SK-N-SH (cell line): ENCODE data around the gene PHC2. TPM values are rescaled to one million over a fixed set of nuclear protein-coding genes. Genes with fewer than 3 reads are reported as not detected.

Experiments
- CTCF ChIA-PET: fragments of 300-600, 350-600 bp; formaldehyde crosslinking; extraction: SDS; loops from one replicate; lab custom pipeline; 2021; lab: Yijun Ruan, JAX
- POLR2A ChIA-PET: fragments of 350-600 bp; sonication (Branson Sonifier 250); formaldehyde crosslinking; extraction: SDS; loops from one replicate; lab custom pipeline; 2020; ENCODE audit warnings: antibody characterized with exemption, inconsistent platforms; lab: Yijun Ruan, JAX
- DNase-seq: peaks from one replicate; pipeline ENCODE4 v3.0.0; 2012
- H2AFZ ChIP-seq: fragments of 200-600 bp; sonication (generic); 2 replicates; pipeline ENCODE4 v1.8.1; 2016; ENCODE audit warnings: antibody characterized with exemption, mild to moderate bottlenecking, low read depth
- H3F3A ChIP-seq: fragments of 200-600 bp; sonication (generic); replicated peaks from 2 replicates; pipeline ENCODE3; 2016; ENCODE audit warnings: antibody characterized with exemption, mild to moderate bottlenecking; ENCODE audit not compliant: insufficient read depth
- H3K27ac ChIP-seq, 2 experiments: fragments of 200-500 bp in 1 of 2; fragments of 200-600 bp in 1 of 2; sonication (Bioruptor generic) in 1 of 2; sonication (generic), shearing (Covaris generic) in 1 of 2; 2 replicates each; pipeline versions ENCODE4 v1.5.1 to v1.6.1; 2014 to 2016; ENCODE audit warnings: low read depth in 2 of 2, inconsistent platforms in 1 of 2, low read length in 1 of 2, mild to moderate bottlenecking in 1 of 2, mixed read lengths in 1 of 2
- H3K27me3 ChIP-seq: fragments of 200-600 bp; sonication (generic), shearing (Covaris generic); 2 replicates; pipeline ENCODE4 v1.6.1; 2016; ENCODE audit warnings: mixed run types; ENCODE audit not compliant: insufficient read depth
- H3K36me3 ChIP-seq, 2 experiments: fragments of 200-500 bp in 1 of 2; fragments of 200-600 bp in 1 of 2; sonication (Bioruptor generic) in 1 of 2; sonication (generic) in 1 of 2; replicated peaks in 1 of 2; 2 replicates each; pipeline versions ENCODE3 to v1.5.1; 2014 to 2016; ENCODE audit warnings: low read length in 1 of 2, mild to moderate bottlenecking in 1 of 2; ENCODE audit not compliant: insufficient read depth in 2 of 2, control insufficient read depth in 1 of 2
- H3K4me1 ChIP-seq, 2 experiments: fragments of 200-500 bp in 1 of 2; fragments of 200-600 bp in 1 of 2; sonication (Bioruptor generic) in 1 of 2; sonication (generic), shearing (Covaris generic) in 1 of 2; 2 replicates each; pipeline versions ENCODE4 v1.5.1 to v1.6.1; 2014 to 2016; ENCODE audit warnings: low read depth in 1 of 2, low read length in 1 of 2, mixed run types in 1 of 2; ENCODE audit not compliant: insufficient read depth in 2 of 2, control insufficient read depth in 1 of 2
- H3K4me2 ChIP-seq: fragments of 200-600 bp; sonication (generic), shearing (Covaris generic); 2 replicates; pipeline ENCODE4 v1.6.1; 2017; ENCODE audit warnings: mixed run types
- H3K4me3 ChIP-seq, 2 experiments: fragments of 200-500 bp in 1 of 2; fragments of 200-600 bp in 1 of 2; sonication (Bioruptor generic) in 1 of 2; sonication (generic), shearing (Covaris generic) in 1 of 2; 2 replicates each; pipeline versions ENCODE4 v1.5.1 to v1.8.1; 2014 to 2016; ENCODE audit warnings: low read depth in 2 of 2, inconsistent platforms in 1 of 2, low read length in 1 of 2, mild to moderate bottlenecking in 1 of 2, mixed read lengths in 1 of 2, moderate library complexity in 1 of 2
- H3K79me2 ChIP-seq: fragments of 200-600 bp; sonication (generic); 2 replicates; pipeline ENCODE4 v1.8.1; 2017; ENCODE audit warnings: mild to moderate bottlenecking; ENCODE audit not compliant: insufficient read depth
- H3K9ac ChIP-seq: fragments of 200-600 bp; sonication (generic); 2 replicates; pipeline ENCODE4 v1.6.1; 2017; ENCODE audit warnings: mixed run types
- H3K9me2 ChIP-seq: fragments of 200-600 bp; sonication (generic); 2 replicates; pipeline ENCODE4 v1.6.1; 2017; ENCODE audit warnings: mixed run types
- H3K9me3 ChIP-seq: fragments of 200-600 bp; sonication (generic); 2 replicates; pipeline ENCODE4 v1.6.1; 2017; ENCODE audit warnings: mixed run types, mild to moderate bottlenecking, moderate library complexity
- H4K20me1 ChIP-seq: fragments of 200-600 bp; sonication (generic); 2 replicates; pipeline ENCODE4 v1.6.1; 2017; ENCODE audit warnings: mild to moderate bottlenecking, mixed run types; ENCODE audit not compliant: insufficient read depth
- CHD2 ChIP-seq: fragments of 150-350 bp; IDR thresholded peaks from 2 replicates; pipeline ENCODE4 v1.6.1; 2018; ENCODE audit warnings: low read length; ENCODE audit not compliant: partially characterized antibody
- ELF1 ChIP-seq: IDR thresholded peaks from 2 replicates; pipeline ENCODE4 v1.4.0; 2012
- EP300 ChIP-seq, 2 experiments: IDR thresholded peaks; 2 replicates each; pipeline versions ENCODE4 v1.4.0 to v1.6.1; 2012; ENCODE audit warnings: borderline replicate concordance in 1 of 2, low read depth in 1 of 2, low read length in 1 of 2
- EZH2phosphoT487 ChIP-seq: fragments of 200-600 bp; sonication (generic); IDR thresholded peaks from 2 replicates; pipeline ENCODE4 v1.6.1; 2017; ENCODE audit warnings: low read depth, mixed run types, mild to moderate bottlenecking, antibody characterized with exemption, moderate library complexity, borderline replicate concordance
- FOXM1 ChIP-seq: IDR thresholded peaks from 2 replicates; pipeline ENCODE4 v1.4.0; 2012; ENCODE audit warnings: low read depth, mild to moderate bottlenecking
- GATA2 ChIP-seq: sonication (generic); formaldehyde crosslinking; IDR thresholded peaks from 2 replicates; pipeline ENCODE4 v1.5.0; 2020; ENCODE audit warnings: mild to moderate bottlenecking, missing genetic modification reagents
- JUND ChIP-seq: IDR thresholded peaks from 2 replicates; pipeline ENCODE4 v1.4.0; 2012
- MEF2A ChIP-seq: IDR thresholded peaks from 2 replicates; pipeline ENCODE4 v1.4.0; 2012; ENCODE audit warnings: low read depth, borderline replicate concordance
- NFIC ChIP-seq: IDR thresholded peaks from 2 replicates; pipeline ENCODE4 v1.4.0; 2012; ENCODE audit warnings: borderline replicate concordance
- POLR2AphosphoS5 ChIP-seq: IDR thresholded peaks from 2 replicates; pipeline ENCODE4 v1.6.1; 2012; ENCODE audit warnings: low read depth, low read length
- RAD21 ChIP-seq: IDR thresholded peaks from 2 replicates; pipeline ENCODE4 v1.6.1; 2012; ENCODE audit warnings: mild to moderate bottlenecking, low read length
- RCOR1 ChIP-seq: fragments of 150-350 bp; IDR thresholded peaks from 2 replicates; pipeline ENCODE4 v1.6.1; 2017; ENCODE audit warnings: antibody characterized with exemption, low read length
- TCF12 ChIP-seq: IDR thresholded peaks from 2 replicates; pipeline ENCODE4 v1.4.0; 2012
- USF1 ChIP-seq: IDR thresholded peaks from 2 replicates; pipeline ENCODE4 v1.4.0; 2012; ENCODE audit warnings: low read depth, borderline replicate concordance
- WGBS: methylation state at CpG from one replicate; pipeline ENCODE4 v1.1.6; 2017; ENCODE audit warnings: low lambda C conversion rate; 5-methylcytosine and 5-hydroxymethylcytosine counted together
- polyA plus RNA-seq, 3 experiments: library from polyadenylated mRNA; depleted of rRNA; stranded (reverse); fragments of >200 nt; gene quantifications; 2 replicates each; pipeline ENCODE4 v1.2.3, GENCODE V29; 2012
- TF ChIP-seq, protein P1 (sequence below): fragments of 150-350 bp; IDR thresholded peaks from 2 replicates; pipeline ENCODE4 v1.6.1; 2016; ENCODE audit warnings: mild to moderate bottlenecking, low read depth, low read length
- TF ChIP-seq, protein P2 (sequence below): fragments of 200-600 bp; sonication (generic); IDR thresholded peaks from 2 replicates; pipeline ENCODE4 v1.6.1; 2017; ENCODE audit warnings: antibody characterized with exemption, mild to moderate bottlenecking, moderate library complexity
- TF ChIP-seq, protein P3 (sequence below): IDR thresholded peaks from 2 replicates; pipeline ENCODE4 v1.6.1; 2012; ENCODE audit warnings: mild to moderate bottlenecking, low read depth, low read length, moderate library complexity

PHC2 gene
- polyA plus RNA-seq, 1 of the 3 experiments (the other 2 are of a cell fraction) = 98.7 TPM

- 82% methylated on average over 4 of the region's 4 CpGs for WGBS
- Histone ChIP-seq H3K36me3 (peaks cover 26 to 49% of the 10 kb centered on the region in 2 experiments), H3K79me2 (no peaks in the 10 kb centered on the region), H3K9me3 (no peaks in the 10 kb centered on the region), H2AFZ (no peak overlapping the region), H3K27ac (no peak overlapping the region), H3F3A (no peaks in the 10 kb centered on the region), H3K9me2 (no peaks in the 10 kb centered on the region), H3K4me1 (peaks cover 0 to 15% of the 10 kb centered on the region in 2 experiments; a peak in 3 of 4 replicates), H3K27me3 (no peaks in the 10 kb centered on the region), H4K20me1 (no peaks in the 10 kb centered on the region), H3K4me3 (no peak overlapping the region), H3K4me2 (no peak overlapping the region), H3K9ac (no peak overlapping the region)
- ChIA-PET CTCF (interaction anchor here (0.9 kb wide), 1 partner anchor 113 kb away, joined by 3 read pairs; no protein-coding TSS in a partner anchor), POLR2A (no interaction called here)
- TF ChIP-seq, protein P1, sequence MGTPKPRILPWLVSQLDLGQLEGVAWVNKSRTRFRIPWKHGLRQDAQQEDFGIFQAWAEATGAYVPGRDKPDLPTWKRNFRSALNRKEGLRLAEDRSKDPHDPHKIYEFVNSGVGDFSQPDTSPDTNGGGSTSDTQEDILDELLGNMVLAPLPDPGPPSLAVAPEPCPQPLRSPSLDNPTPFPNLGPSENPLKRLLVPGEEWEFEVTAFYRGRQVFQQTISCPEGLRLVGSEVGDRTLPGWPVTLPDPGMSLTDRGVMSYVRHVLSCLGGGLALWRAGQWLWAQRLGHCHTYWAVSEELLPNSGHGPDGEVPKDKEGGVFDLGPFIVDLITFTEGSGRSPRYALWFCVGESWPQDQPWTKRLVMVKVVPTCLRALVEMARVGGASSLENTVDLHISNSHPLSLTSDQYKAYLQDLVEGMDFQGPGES = no peak
- no peak for TF ChIP-seq USF1
- TF ChIP-seq TCF12 = no peak
- no peak for TF ChIP-seq RAD21
- TF ChIP-seq, protein P2, sequence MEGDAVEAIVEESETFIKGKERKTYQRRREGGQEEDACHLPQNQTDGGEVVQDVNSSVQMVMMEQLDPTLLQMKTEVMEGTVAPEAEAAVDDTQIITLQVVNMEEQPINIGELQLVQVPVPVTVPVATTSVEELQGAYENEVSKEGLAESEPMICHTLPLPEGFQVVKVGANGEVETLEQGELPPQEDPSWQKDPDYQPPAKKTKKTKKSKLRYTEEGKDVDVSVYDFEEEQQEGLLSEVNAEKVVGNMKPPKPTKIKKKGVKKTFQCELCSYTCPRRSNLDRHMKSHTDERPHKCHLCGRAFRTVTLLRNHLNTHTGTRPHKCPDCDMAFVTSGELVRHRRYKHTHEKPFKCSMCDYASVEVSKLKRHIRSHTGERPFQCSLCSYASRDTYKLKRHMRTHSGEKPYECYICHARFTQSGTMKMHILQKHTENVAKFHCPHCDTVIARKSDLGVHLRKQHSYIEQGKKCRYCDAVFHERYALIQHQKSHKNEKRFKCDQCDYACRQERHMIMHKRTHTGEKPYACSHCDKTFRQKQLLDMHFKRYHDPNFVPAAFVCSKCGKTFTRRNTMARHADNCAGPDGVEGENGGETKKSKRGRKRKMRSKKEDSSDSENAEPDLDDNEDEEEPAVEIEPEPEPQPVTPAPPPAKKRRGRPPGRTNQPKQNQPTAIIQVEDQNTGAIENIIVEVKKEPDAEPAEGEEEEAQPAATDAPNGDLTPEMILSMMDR = no peak
- TF ChIP-seq CHD2 = no peak
- DNase-seq = no peak
Measured at GRCh38 chr1:33358114-33358794, 72.6 kb downstream of the PHC2 start.

DNA sequence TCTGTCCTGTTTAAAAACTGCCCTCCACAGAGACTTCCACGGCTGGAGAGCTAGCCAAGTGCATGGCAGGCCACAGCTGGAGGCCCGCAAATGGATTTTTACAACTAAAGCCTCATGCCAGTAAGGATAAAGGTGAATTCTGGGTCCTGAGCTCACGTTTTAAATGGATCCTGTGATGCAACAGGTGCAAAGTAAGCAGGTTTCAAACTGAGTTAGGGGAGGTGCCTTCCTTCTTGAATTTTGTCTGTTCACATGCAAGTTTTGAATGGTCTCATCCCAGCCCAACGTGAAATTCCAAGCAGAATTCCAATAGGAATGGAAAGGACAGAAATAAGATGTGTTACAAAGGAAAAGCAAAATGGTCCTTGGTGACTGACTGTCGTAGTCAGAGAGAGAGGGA is 73.8 kb downstream of the PHC2 start:
- Histone ChIP-seq H3K4me2 (no peak overlapping the region), H3K9me3 (no peaks in the 10 kb centered on the region), H3K4me1 (peaks cover 0 to 5% of the 10 kb centered on the region in 2 experiments; a peak in 1 of 4 replicates), H4K20me1 (no peaks in the 10 kb centered on the region), H3K27me3 (no peaks in the 10 kb centered on the region), H3K9me2 (no peaks in the 10 kb centered on the region), H3K79me2 (no peaks in the 10 kb centered on the region), H3F3A (no peaks in the 10 kb centered on the region), H3K9ac (no peak overlapping the region), H3K4me3 (no peak overlapping the region), H3K36me3 (peaks cover 26 to 46% of the 10 kb centered on the region in 2 experiments), H3K27ac (no peak overlapping the region), H2AFZ (no peak overlapping the region)
- CTCF ChIA-PET = no interaction called here
- no peak for DNase-seq
- WGBS = 96% methylated on average over 5 of the region's 5 CpGs
- POLR2A ChIA-PET = no interaction called here
- TF ChIP-seq EZH2phosphoT487 (no peak), GATA2 (no peak), USF1 (no peak), POLR2AphosphoS5 (no peak), JUND (no peak), MEF2A (no peak), NFIC (no peak), ELF1 (no peak), FOXM1 (no peak), EP300 (IDR thresholded peaks at IDR 0.05; ENCODE audit: borderline replicate concordance in 1 of 2, low read depth in 1 of 2, low read length in 1 of 2) (no peak), RCOR1 (no peak)
- TF ChIP-seq, protein P3, sequence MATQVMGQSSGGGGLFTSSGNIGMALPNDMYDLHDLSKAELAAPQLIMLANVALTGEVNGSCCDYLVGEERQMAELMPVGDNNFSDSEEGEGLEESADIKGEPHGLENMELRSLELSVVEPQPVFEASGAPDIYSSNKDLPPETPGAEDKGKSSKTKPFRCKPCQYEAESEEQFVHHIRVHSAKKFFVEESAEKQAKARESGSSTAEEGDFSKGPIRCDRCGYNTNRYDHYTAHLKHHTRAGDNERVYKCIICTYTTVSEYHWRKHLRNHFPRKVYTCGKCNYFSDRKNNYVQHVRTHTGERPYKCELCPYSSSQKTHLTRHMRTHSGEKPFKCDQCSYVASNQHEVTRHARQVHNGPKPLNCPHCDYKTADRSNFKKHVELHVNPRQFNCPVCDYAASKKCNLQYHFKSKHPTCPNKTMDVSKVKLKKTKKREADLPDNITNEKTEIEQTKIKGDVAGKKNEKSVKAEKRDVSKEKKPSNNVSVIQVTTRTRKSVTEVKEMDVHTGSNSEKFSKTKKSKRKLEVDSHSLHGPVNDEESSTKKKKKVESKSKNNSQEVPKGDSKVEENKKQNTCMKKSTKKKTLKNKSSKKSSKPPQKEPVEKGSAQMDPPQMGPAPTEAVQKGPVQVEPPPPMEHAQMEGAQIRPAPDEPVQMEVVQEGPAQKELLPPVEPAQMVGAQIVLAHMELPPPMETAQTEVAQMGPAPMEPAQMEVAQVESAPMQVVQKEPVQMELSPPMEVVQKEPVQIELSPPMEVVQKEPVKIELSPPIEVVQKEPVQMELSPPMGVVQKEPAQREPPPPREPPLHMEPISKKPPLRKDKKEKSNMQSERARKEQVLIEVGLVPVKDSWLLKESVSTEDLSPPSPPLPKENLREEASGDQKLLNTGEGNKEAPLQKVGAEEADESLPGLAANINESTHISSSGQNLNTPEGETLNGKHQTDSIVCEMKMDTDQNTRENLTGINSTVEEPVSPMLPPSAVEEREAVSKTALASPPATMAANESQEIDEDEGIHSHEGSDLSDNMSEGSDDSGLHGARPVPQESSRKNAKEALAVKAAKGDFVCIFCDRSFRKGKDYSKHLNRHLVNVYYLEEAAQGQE = no peak
- TF ChIP-seq, protein P2 = no peak
